Mesodermal cell (in vitro differentiated cells): ENCODE data around the gene WDR17. TPM values are rescaled to one million over a fixed set of nuclear protein-coding genes. Genes with fewer than 3 reads are reported as not detected.

Experiments
- H3K27ac ChIP-seq: 2 replicates; pipeline ENCODE4 v1.7.0; 2013; ENCODE audit warnings: mild to moderate bottlenecking, low read depth, low read length, moderate library complexity; ENCODE audit not compliant: severe bottlenecking
- H3K36me3 ChIP-seq: 2 replicates; pipeline ENCODE4 v1.7.1; 2013; ENCODE audit warnings: mild to moderate bottlenecking, low read length, moderate library complexity; ENCODE audit not compliant: control insufficient read depth, insufficient read depth
- H3K4me1 ChIP-seq: one replicate; pipeline ENCODE4 v1.7.1; 2013; ENCODE audit warnings: mild to moderate bottlenecking, low read length; ENCODE audit not compliant: insufficient read depth, control insufficient read depth, poor library complexity, severe bottlenecking
- H3K4me3 ChIP-seq: 2 replicates; pipeline ENCODE4 v1.7.0; 2013; ENCODE audit warnings: low read length, control low read depth, mild to moderate bottlenecking; ENCODE audit not compliant: insufficient read depth, poor library complexity, severe bottlenecking; ENCODE audit errors: extremely low read depth
- H3K9me3 ChIP-seq: 2 replicates; pipeline ENCODE4 v1.7.1; 2013; ENCODE audit warnings: mild to moderate bottlenecking, low read length, moderate library complexity; ENCODE audit not compliant: control insufficient read depth
- WGBS, 2 experiments: methylation state at CpG; one replicate each; pipeline ENCODE4 v1.1.5; 2013; ENCODE audit warnings: missing lambda C conversion rate in 2 of 2; ENCODE audit not compliant: insufficient coverage in 2 of 2; 5-methylcytosine and 5-hydroxymethylcytosine counted together
- polyA plus RNA-seq, 2 experiments: library from polyadenylated mRNA; stranded (reverse); fragments of 50-300 nt; gene quantifications; one replicate each; pipeline ENCODE4 v1.2.3, GENCODE V29; 2013

WDR17 gene
- 1.7 TPM for polyA plus RNA-seq (2013, experiment 1 of 2)
- 1.8 TPM for polyA plus RNA-seq (2013, experiment 2 of 2)

DNA sequence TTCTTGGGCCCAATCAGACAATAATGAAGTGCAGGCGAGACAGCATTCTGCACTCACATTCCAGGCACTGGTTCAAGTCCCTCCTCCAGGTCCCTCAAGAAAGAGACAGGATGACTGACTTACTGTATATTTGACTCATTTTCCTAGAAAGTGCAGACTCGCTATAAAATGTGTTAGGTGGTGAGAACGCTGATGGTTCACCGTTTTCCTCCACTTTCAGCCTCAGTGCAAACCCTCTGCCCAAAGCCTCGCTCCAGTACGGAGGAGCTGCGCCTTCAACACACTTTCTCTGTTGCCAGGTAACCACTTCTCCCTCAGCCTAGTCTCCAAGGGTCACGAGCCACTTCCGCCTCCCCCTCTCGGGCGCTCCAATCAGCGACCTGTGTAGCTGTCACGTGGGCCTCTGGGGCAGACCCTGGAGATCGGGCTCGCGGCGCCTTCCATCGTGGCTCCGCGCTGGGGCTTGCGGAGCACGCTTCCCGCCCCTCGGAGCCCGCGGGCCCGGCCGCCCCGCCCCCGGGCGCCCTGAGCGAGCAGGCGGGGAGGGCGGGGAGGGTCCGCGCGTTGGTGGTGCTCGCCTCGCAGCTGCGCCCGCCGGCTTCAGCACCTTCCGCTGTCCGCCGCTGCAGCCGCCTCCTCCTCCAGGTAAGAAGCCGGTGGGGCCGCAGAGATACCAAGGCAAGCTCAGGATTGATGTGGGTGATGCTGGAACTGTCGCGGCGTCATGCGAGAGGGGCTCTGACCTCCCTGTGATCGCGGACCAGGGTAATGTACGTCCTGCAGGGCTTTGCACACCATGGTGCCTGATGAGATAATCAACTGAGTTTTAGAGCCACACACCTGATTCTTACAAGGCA is at the start of gene WDR17:
WDR17 (plus strand) TSS at position 407 of the 857 bp plus-strand sequence. CDS start 45,740 bp downstream, outside the sequence.
- H3K4me3 ChIP-seq, result peak within 1 kb of the TSS; percentile 46
- no peaks in the 10 kb centered on the region for H3K9me3 ChIP-seq
- peak within 1 kb of the TSS; percentile 50 for H3K27ac ChIP-seq
- WGBS, 2 experiments, result 1 to 2% methylated on average over 22 to 45 of the region's 55 CpGs
- no peaks in the 10 kb centered on the region for H3K36me3 ChIP-seq
- no peaks in the 10 kb centered on the region for H3K4me1 ChIP-seq

DNA sequence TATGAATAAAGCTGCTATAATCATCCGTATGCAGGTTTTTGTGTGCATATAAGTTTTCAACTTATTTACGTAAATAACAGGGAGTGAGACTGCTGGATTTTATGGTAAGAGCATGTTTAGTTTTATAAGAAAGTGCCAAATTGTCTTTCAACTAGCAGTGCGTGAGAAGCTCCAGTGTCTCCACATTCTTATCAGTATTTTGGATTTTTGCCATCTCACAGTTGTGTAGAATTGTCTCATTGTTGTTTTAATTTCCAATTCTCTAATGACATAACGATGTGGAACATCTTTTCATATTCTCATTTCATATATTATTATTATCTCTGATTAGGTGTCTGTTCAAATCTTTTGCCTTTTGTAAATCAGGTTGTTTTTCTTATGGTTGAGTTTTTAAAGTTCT is 49.0 kb upstream of the WDR17 start:
- Histone ChIP-seq H3K27ac (no peak overlapping the region), H3K4me1 (no peaks in the 10 kb centered on the region), H3K4me3 (no peak overlapping the region), H3K36me3 (no peaks in the 10 kb centered on the region), H3K9me3 (no peaks in the 10 kb centered on the region)
- WGBS, 2 experiments, result 90% methylated on average over 2 of the region's 4 CpGs; no CpG with 5 or more reads in 1 of the 2 experiments

DNA sequence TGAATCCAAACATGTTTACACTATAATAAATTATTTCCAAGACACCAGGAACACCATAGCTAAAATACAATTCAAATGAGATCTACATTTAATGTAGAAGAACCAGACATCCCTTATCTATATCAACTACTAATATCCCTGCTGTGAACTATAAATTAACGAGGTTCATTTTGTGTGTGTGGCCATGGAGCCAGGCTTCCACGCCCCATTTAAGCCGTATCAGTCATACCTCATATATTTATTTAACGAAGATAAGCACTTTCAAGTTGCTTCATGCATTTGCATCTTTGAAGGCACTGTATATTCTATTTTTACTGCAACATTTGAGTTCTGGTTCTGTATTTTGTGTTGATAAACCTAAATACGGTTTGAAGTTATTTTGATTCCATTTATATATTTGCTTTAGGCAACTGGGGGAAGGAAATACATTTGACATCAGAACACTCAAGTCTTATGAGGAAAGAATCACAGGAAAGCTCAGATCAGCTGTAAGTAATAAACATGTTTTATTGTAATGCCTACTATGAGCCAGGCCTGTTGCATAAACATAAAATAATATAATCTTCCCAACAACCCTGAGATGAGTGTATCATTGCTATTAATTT is 45.1 kb upstream of the WDR17 start:
- Histone ChIP-seq H3K36me3 (no peaks in the 10 kb centered on the region), H3K9me3 (no peaks in the 10 kb centered on the region), H3K27ac (no peak overlapping the region), H3K4me3 (no peak overlapping the region), H3K4me1 (no peaks in the 10 kb centered on the region)
- WGBS, 2 experiments, result no CpG with 5 or more reads among the region's 5 CpGs

DNA sequence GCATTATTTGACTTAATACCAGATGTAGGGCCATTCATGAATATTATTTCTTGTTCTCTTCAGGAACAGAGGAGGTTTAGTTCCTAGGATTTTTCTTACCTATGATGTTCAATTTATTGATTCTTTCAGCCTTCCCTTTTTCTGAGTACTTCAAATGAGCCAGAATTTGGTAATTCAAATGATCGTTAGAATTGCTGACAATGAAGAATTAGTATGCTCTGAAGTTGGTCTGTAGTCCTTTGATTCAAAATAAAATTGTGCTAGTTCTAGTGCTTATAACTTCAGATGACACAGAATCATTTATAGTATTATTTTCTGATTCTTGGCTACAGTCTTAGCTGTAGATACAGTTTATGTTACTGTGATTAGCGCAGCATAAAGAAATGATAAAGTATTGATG is 35.2 kb upstream of the WDR17 start:
- H3K4me1 ChIP-seq, result no peaks in the 10 kb centered on the region
- no peaks in the 10 kb centered on the region for H3K9me3 ChIP-seq
- no peak overlapping the region for H3K4me3 ChIP-seq
- H3K27ac ChIP-seq, result no peak overlapping the region
- no peaks in the 10 kb centered on the region for H3K36me3 ChIP-seq
- WGBS, 2 experiments, result no CpG with 5 or more reads among the region's 2 CpGs

DNA sequence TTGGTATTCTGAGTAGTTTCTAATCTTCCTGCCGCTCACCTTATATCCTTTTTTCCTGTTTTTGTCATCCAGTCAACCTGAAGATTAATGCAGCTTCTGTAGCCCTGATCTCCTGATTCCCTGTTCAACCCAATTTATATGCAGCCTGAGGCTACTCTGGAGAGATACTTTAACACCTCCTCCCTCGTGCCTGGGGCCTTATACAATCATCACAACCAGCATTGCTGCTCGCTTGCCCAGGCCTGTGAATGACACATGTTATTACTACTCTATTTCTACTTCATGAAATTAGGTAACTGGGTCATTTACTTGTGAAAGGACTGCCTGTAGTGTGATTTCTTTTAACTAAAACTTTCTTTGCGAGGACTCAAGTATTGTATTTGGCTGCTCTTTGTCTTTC is 33.7 kb upstream of the WDR17 start:
- Histone ChIP-seq H3K9me3 (no peaks in the 10 kb centered on the region), H3K36me3 (no peaks in the 10 kb centered on the region), H3K27ac (no peak overlapping the region), H3K4me3 (no peak overlapping the region), H3K4me1 (no peaks in the 10 kb centered on the region)
- 56 to 58% methylated on average over 1 to 2 of the region's 4 CpGs for WGBS, 2 experiments

DNA sequence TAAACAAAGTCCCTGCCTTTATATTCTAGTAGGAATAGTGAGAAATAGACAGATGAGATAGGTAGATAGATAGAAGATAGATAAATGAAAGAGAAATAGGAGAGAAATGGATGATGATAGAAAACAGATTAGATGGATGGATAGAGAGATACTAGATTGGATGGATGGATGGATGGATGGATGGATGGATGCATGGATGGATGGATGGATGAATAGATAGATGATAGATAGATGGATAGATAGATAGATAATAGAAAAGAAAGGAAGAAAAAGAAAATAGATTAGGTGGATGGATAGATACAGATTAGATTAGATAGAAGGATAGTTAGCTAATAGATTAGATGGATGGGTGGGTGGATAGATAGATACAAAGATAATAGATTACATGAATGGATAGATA is 33.2 kb upstream of the WDR17 start:
- no peaks in the 10 kb centered on the region for H3K36me3 ChIP-seq
- no peak overlapping the region for H3K27ac ChIP-seq
- H3K9me3 ChIP-seq, result no peaks in the 10 kb centered on the region
- H3K4me1 ChIP-seq, result no peaks in the 10 kb centered on the region
- H3K4me3 ChIP-seq, result no peak overlapping the region

DNA sequence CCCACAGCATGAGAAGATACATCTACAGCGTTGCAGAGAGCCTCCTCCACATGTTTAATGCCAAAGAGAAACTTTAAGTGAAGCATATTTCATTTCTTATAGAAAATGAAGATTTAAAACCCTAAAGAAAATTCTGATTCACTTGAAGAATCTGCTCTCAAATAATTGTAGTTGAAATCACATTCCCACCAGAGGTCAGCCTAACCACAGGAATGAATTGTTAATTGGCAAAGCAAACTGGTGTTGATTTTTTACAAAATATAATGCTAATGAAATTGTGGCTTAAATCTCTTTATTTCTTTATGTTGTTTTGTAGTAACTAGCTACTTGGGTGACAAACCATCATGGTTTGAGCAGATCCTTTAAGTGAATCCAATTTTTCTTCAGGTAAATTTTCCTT is 31.1 kb upstream of the WDR17 start:
- H3K36me3 ChIP-seq, result no peaks in the 10 kb centered on the region
- no peaks in the 10 kb centered on the region for H3K4me1 ChIP-seq
- H3K9me3 ChIP-seq, result peaks cover 4% of the 10 kb centered on the region
- no peak overlapping the region for H3K4me3 ChIP-seq
- H3K27ac ChIP-seq, result no peak overlapping the region
- no CpG with 5 or more reads among the region's 1 CpG for WGBS, 2 experiments

DNA sequence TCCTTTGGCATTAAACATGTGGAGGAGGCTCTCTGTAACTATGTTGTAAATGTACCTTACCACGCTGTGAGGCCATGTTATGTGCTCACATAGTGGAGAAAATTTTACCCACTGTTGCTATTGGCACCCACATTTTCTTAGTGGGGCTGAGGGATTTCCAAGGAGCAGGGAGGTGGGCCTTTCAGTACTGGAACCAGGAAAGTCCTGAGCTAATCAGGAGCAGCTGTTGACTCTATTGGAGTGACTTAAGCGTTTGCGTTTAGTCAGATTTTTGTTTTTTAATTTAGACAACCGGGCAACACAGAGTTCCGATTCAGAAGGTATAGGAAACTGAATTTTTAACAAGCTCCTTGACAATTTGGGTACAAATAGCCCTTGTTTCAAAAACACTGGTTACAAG is 30.7 kb upstream of the WDR17 start:
- no peaks in the 10 kb centered on the region for H3K36me3 ChIP-seq
- H3K9me3 ChIP-seq, result peaks cover 4% of the 10 kb centered on the region
- H3K4me3 ChIP-seq, result no peak overlapping the region
- no peak overlapping the region for H3K27ac ChIP-seq
- 81 to 86% methylated on average over 3 to 4 of the region's 5 CpGs for WGBS, 2 experiments
- no peaks in the 10 kb centered on the region for H3K4me1 ChIP-seq

DNA sequence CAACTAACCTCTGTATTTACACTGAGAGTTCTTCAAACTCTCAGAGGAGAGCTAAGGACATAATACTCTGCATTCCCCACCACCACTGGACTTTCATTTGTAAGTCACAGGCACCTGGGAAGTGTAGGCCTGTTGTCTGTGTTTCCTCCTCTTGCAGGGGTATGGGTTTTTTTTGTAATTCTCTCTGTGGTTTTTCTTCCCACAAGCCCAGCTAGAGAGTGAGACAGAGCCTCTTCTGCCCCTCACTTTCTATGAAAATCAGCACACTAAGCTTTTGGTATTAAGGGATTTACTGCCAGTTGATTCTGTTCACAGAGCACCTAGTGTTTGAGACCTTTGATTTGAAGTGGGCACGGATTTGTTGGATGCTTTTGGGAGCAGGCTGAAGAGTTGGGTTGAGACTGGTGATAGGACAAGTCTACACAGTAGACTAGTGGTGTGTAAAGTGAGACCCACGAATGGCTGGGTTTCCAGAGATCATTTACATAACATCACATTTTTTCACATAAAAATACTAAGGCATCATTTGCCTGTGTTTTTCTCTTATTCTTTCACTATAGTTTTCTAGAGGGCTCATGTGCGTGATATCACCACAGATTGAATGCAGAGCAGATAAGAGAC is 28.9 kb upstream of the WDR17 start:
- Histone ChIP-seq H3K9me3 (peaks cover 4% of the 10 kb centered on the region), H3K4me1 (no peaks in the 10 kb centered on the region), H3K4me3 (no peak overlapping the region), H3K36me3 (no peaks in the 10 kb centered on the region), H3K27ac (no peak overlapping the region)
- WGBS, 2 experiments, result 100% methylated on average over 1 of the region's 3 CpGs

DNA sequence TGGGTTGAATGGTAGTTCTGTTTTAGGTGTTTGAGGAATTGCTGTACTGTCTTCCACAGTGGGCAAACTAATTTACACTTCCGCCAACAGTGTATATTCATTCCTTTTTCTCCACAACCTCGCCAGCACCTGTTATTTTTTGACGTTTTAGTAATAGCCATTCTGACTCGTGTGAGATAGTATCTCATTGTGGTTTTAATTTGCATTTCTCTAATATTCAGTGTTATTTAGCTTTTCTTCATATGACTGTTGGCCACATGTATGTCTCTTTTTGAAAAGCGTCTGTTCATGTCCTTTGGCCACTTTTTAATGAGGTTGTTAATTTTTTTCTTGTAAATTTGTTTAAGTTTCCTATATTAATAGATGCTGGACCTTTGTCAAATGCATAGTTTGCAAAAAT is 26.9 kb upstream of the WDR17 start:
- WGBS, 2 experiments, result no CpG with 5 or more reads among the region's 5 CpGs
- H3K36me3 ChIP-seq, result no peaks in the 10 kb centered on the region
- H3K4me3 ChIP-seq, result no peak overlapping the region
- no peaks in the 10 kb centered on the region for H3K4me1 ChIP-seq
- no peak overlapping the region for H3K27ac ChIP-seq
- peaks cover 4% of the 10 kb centered on the region for H3K9me3 ChIP-seq

DNA sequence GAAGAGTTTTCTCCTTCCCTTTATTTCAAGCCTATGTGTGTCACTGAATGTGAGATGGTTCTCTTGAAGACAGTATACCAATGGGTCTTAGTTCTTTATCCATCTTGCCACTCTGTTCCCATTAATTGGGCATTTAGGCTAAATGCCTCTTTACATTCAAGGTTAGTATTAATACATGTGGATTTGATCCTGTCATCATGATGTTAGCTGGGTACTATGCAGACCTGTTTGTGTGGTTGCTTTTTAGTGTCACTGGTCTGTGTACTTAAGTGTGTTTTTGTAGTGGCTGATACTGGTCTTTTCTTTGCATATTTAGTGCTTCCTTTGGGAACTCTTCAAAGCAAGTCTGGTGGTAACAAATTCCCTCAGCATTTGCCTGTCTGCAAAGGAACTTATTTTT is 23.4 kb upstream of the WDR17 start:
- Histone ChIP-seq H3K36me3 (no peaks in the 10 kb centered on the region), H3K9me3 (peaks cover 4% of the 10 kb centered on the region), H3K27ac (no peak overlapping the region), H3K4me1 (peaks cover 12% of the 10 kb centered on the region), H3K4me3 (no peak overlapping the region)
